Gastroesophageal sphincter (tissue), 4 donors: ENCODE measurements around the gene OBSCN. TPM values are rescaled to one million over a fixed set of nuclear protein-coding genes. Genes with fewer than 3 reads are reported as not detected.
A peak's percentile ranks its signal among the peaks of the same experiment; 100 is the strongest.

Source experiments
- ATAC-seq: fragments of 150-250 bp; one replicate; pipeline ENCODE4 v1.9.1; 2016; ENCODE audit warnings: mild to moderate bottlenecking, moderate library complexity
- H3K27ac ChIP-seq, 4 donors: fragments of 200-600 bp; sonication (generic) in 3 of 4; 1 replicate in 3 of 4; 2 replicates in 1 of 4; pipeline ENCODE4 v1.5.1; 2016 to 2019
- H3K27me3 ChIP-seq: fragments of 200-600 bp; sonication (generic); one replicate; pipeline ENCODE4 v1.5.1; 2019
- H3K36me3 ChIP-seq, 2 donors: fragments of 200-600 bp; sonication (generic); one replicate each; pipeline ENCODE4 v1.5.1; 2019; ENCODE audit warnings: control low read depth in 1 of 2
- H3K4me1 ChIP-seq, 3 donors: fragments of 200-600 bp; sonication (generic); 1 replicate in 2 of 3; 2 replicates in 1 of 3; pipeline ENCODE4 v1.5.1; 2016 to 2019; ENCODE audit warnings: control low read depth in 2 of 3
- H3K4me3 ChIP-seq, 2 donors: fragments of 200-600 bp; sonication (generic); one replicate each; pipeline ENCODE4 v1.5.1; 2019; ENCODE audit warnings: mild to moderate bottlenecking in 1 of 2, moderate library complexity in 1 of 2
- H3K9me3 ChIP-seq, 3 donors: fragments of 200-600 bp; sonication (generic); one replicate each; pipeline ENCODE4 v1.5.1; 2017 to 2019; ENCODE audit warnings: control low read depth in 2 of 3
- CTCF ChIP-seq, 4 experiments: fragments of 200-600 bp in 2 of 4; fragments of 450-650 bp in 2 of 4; sonication (generic) in 1 of 4; IDR thresholded peaks; one replicate each; pipeline ENCODE4 v1.5.1; 2017 to 2019; ENCODE audit warnings: antibody characterized with exemption in 4 of 4, mild to moderate bottlenecking in 2 of 4, moderate library complexity in 2 of 4
- EP300 ChIP-seq: sonication (generic); formaldehyde crosslinking; IDR thresholded peaks from one replicate; pipeline ENCODE4 v1.6.1; 2017; ENCODE audit warnings: antibody characterized with exemption, mild to moderate bottlenecking
- POLR2A ChIP-seq, 2 donors: fragments of 450-650 bp; IDR thresholded peaks; one replicate each; pipeline ENCODE4 v1.6.1; 2017; ENCODE audit warnings: antibody characterized with exemption in 2 of 2, mild to moderate bottlenecking in 2 of 2, moderate library complexity in 1 of 2
- POLR2AphosphoS5 ChIP-seq: sonication (generic); formaldehyde crosslinking; IDR thresholded peaks from one replicate; pipeline ENCODE4 v1.6.1; 2017; ENCODE audit warnings: antibody characterized with exemption
- WGBS, 2 donors: methylation state at CpG; one replicate each; pipeline ENCODE4 v1.1.5; 2018; ENCODE audit warnings: low coverage in 1 of 2; 5-methylcytosine and 5-hydroxymethylcytosine counted together
- total RNA-seq, 4 donors: library from RNA; depleted of rRNA; stranded (reverse); fragments of >200 nt; gene quantifications; one replicate each; pipeline ENCODE4 v1.1.0, GENCODE V29; 2016

OBSCN gene
- total RNA-seq, 4 donors from 2014 or later: 11.1 to 28.4 (median 20.9) TPM

- Histone ChIP-seq H3K36me3 (no peaks in the 10 kb centered on the region), H3K9me3 (no peaks in the 10 kb centered on the region), H3K27me3 (peaks cover 43% of the 10 kb centered on the region), H3K27ac (no peak overlapping the region), H3K4me1 (no peaks in the 10 kb centered on the region), H3K4me3 (no peak overlapping the region)
- 44 to 45% methylated on average over 2 to 9 of the region's 15 CpGs for WGBS, 2 donors
- no peak for TF ChIP-seq POLR2A (IDR thresholded peaks at IDR 0.05)
- no peak for TF ChIP-seq EP300
- TF ChIP-seq CTCF (IDR thresholded peaks at IDR 0.05): no peak
- no peak for ATAC-seq
These were observed 2.1 kb upstream of the OBSCN start for GRCh38 chr1:228205526-228206436.

GRCh38 chr1:228206582-228207351 lies 1.1 kb upstream of the OBSCN start:
- no peaks in the 10 kb centered on the region for H3K9me3 ChIP-seq
- TF ChIP-seq POLR2A (IDR thresholded peaks at IDR 0.05): no peak
- TF ChIP-seq EP300: no peak
- no peak for TF ChIP-seq POLR2AphosphoS5
- TF ChIP-seq CTCF (IDR thresholded peaks at IDR 0.05): no peak
- ATAC-seq: no peak
- H3K27me3 ChIP-seq: peaks cover 51% of the 10 kb centered on the region
- H3K4me3 ChIP-seq: no peak overlapping the region
- WGBS, 2 donors: no CpG with 5 or more reads among the region's 16 CpGs
- no peaks in the 10 kb centered on the region for H3K4me1 ChIP-seq
- no peaks in the 10 kb centered on the region for H3K36me3 ChIP-seq
- H3K27ac ChIP-seq: peak overlapping the region in 1 of 4 donors; percentile 32

- no peak for ATAC-seq
- Histone ChIP-seq H3K4me3 (no peak overlapping the region), H3K4me1 (peaks cover 0 to 5% (median 0%) of the 10 kb centered on the region in 3 donors), H3K36me3 (no peaks in the 10 kb centered on the region), H3K27me3 (peaks cover 58% of the 10 kb centered on the region), H3K9me3 (no peaks in the 10 kb centered on the region), H3K27ac (peak overlapping the region in 1 of 4 donors; percentile 32)
- TF ChIP-seq CTCF (IDR thresholded peaks at IDR 0.05): no peak
- WGBS, 2 donors: no CpG with 5 or more reads among the region's 8 CpGs
These were observed 448 bp upstream of the OBSCN start for GRCh38 chr1:228207381-228207810.

GRCh38 chr1:228208831-228209551 lies 1.1 kb downstream of the OBSCN start:
- Histone ChIP-seq H3K4me3 (peak overlapping the region in 1 of 2 donors; percentile 26), H3K27me3 (peaks cover 74% of the 10 kb centered on the region), H3K4me1 (peaks cover 0 to 21% (median 6%) of the 10 kb centered on the region in 3 donors), H3K9me3 (no peaks in the 10 kb centered on the region), H3K36me3 (no peaks in the 10 kb centered on the region), H3K27ac (peak overlapping the region in 1 of 4 donors; percentile 4)
- ATAC-seq: no peak
- TF ChIP-seq POLR2AphosphoS5: no peak
- TF ChIP-seq POLR2A (IDR thresholded peaks at IDR 0.05): no peak
- TF ChIP-seq EP300: no peak
- 100% methylated on average over 3 of the region's 19 CpGs; no CpG with 5 or more reads in 1 of the 2 donors for WGBS, 2 donors

- peaks cover 79% of the 10 kb centered on the region for H3K27me3 ChIP-seq
- no peak for ATAC-seq
- TF ChIP-seq POLR2A (IDR thresholded peaks at IDR 0.05): no peak
- TF ChIP-seq EP300: no peak
- no peak for TF ChIP-seq CTCF (IDR thresholded peaks at IDR 0.05)
- no peak for TF ChIP-seq POLR2AphosphoS5
- no peak overlapping the region for H3K27ac ChIP-seq
- H3K4me1 ChIP-seq: peaks cover 0 to 27% (median 8%) of the 10 kb centered on the region in 3 donors
- 67% methylated on average over 2 of the region's 3 CpGs; no CpG with 5 or more reads in 1 of the 2 donors for WGBS, 2 donors
- H3K36me3 ChIP-seq: no peaks in the 10 kb centered on the region
- H3K4me3 ChIP-seq: peak overlapping the region in 1 of 2 donors; percentile 26
- H3K9me3 ChIP-seq: no peaks in the 10 kb centered on the region
These were observed 1.8 kb downstream of the OBSCN start for GRCh38 chr1:228209657-228210056.
